HG02884 (cell line): ENCODE results near the gene LAMA1.

ENCODE experiments used
- ATAC-seq: cut with Tn5 transposase; IDR thresholded peaks from one replicate; pipeline ENCODE4 v1.9.1; 2021; ENCODE audit warnings: mild to moderate bottlenecking, moderate library complexity; ENCODE audit not compliant: unreplicated experiment

The LAMA1 gene

GRCh38 chr18:6994056-6994770 is 123.4 kb downstream of the LAMA1 start:
- ATAC-seq = no peak

GRCh38 chr18:6992761-6993160 is 124.8 kb downstream of the LAMA1 start:
- no peak for ATAC-seq

- ATAC-seq = no peak
Measured at GRCh38 chr18:6983366-6983765, 134.2 kb downstream of the LAMA1 start.

- ATAC-seq = no peak
Measured at GRCh38 chr18:6982398-6982797, 135.2 kb downstream of the LAMA1 start.

- no peak for ATAC-seq
Measured at GRCh38 chr18:6980363-6980762, 137.2 kb downstream of the LAMA1 start.

- ATAC-seq = no peak
Measured at GRCh38 chr18:6979954-6980353, 137.6 kb downstream of the LAMA1 start.

GRCh38 chr18:6976935-6977334 is 140.7 kb downstream of the LAMA1 start:
- ATAC-seq = no peak

GRCh38 chr18:6975084-6975483 is 142.5 kb downstream of the LAMA1 start:
- ATAC-seq = no peak

GRCh38 chr18:6971823-6972478 is 145.6 kb downstream of the LAMA1 start:
- ATAC-seq = no peak

- no peak for ATAC-seq
Measured at GRCh38 chr18:6963452-6964097, 154.0 kb downstream of the LAMA1 start.

- ATAC-seq = no peak
Measured at GRCh38 chr18:6962571-6963451, 154.8 kb downstream of the LAMA1 start.

GRCh38 chr18:6961331-6961730 is 156.3 kb downstream of the LAMA1 start:
- no peak for ATAC-seq

- ATAC-seq = no peak
Measured at GRCh38 chr18:6960656-6961055, 156.9 kb downstream of the LAMA1 start.

- no peak for ATAC-seq
Measured at GRCh38 chr18:6960124-6960523, 157.5 kb downstream of the LAMA1 start.

- no peak for ATAC-seq
Measured at GRCh38 chr18:6959110-6959509, 158.5 kb downstream of the LAMA1 start.

GRCh38 chr18:6956999-6957398 is 160.6 kb downstream of the LAMA1 start:
- no peak for ATAC-seq

GRCh38 chr18:6956495-6956894 is 161.1 kb downstream of the LAMA1 start:
- no peak for ATAC-seq

GRCh38 chr18:6955304-6955703 is 162.3 kb downstream of the LAMA1 start:
- ATAC-seq = no peak

- ATAC-seq = no peak
Measured at GRCh38 chr18:6954501-6954900, 163.1 kb downstream of the LAMA1 start.

- ATAC-seq = no peak
Measured at GRCh38 chr18:6951336-6952090, 166.1 kb downstream of the LAMA1 start.
